GM13976 (cell line): ENCODE measurements around the gene OTC.

ENCODE experiments used
- DNase-seq: peaks from one replicate; pipeline ENCODE4 v3.0.0; 2012; ENCODE audit warnings: low spot score
- in situ Hi-C: fragments of 300-500 bp; cut with MboI; formaldehyde crosslinking; loops from one replicate; pipeline ENCODE4 v1.12.0; 2022; ENCODE audit warnings: low sequenced_read_pairs, mixed read lengths, inconsistent platforms; ENCODE audit not compliant: unreplicated experiment
- TF ChIP-seq, protein P1 (sequence below): IDR thresholded peaks from 2 replicates; pipeline ENCODE4 v1.5.1; 2012; ENCODE audit warnings: borderline replicate concordance, mild to moderate bottlenecking; ENCODE audit not compliant: insufficient read depth; ENCODE audit errors: extremely low read depth, missing control alignments, control extremely low read depth

The OTC gene

DNA sequence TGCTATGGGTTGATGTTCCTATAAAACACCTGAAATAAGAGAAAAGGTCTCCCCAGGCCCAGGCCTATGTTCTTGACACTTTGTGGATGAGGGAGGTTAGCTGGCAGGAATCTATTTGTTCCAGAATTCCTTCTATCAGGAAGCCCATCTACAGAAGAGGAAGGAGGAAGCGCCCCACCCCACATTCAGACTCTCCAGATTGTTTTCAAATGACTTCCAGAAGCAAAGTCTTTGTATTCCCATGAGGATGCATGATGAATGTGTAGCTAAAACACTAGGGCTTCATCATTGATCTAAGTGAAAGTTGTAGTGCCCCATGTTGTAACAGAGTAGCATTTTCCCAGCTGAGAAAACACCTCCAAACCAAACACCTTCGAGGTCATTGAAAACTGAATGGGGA lies 16.4 kb downstream of the OTC start:
- DNase-seq = no peak
- in situ Hi-C loops = no loop called here
- TF ChIP-seq, protein P1, sequence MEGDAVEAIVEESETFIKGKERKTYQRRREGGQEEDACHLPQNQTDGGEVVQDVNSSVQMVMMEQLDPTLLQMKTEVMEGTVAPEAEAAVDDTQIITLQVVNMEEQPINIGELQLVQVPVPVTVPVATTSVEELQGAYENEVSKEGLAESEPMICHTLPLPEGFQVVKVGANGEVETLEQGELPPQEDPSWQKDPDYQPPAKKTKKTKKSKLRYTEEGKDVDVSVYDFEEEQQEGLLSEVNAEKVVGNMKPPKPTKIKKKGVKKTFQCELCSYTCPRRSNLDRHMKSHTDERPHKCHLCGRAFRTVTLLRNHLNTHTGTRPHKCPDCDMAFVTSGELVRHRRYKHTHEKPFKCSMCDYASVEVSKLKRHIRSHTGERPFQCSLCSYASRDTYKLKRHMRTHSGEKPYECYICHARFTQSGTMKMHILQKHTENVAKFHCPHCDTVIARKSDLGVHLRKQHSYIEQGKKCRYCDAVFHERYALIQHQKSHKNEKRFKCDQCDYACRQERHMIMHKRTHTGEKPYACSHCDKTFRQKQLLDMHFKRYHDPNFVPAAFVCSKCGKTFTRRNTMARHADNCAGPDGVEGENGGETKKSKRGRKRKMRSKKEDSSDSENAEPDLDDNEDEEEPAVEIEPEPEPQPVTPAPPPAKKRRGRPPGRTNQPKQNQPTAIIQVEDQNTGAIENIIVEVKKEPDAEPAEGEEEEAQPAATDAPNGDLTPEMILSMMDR = no peak

DNA sequence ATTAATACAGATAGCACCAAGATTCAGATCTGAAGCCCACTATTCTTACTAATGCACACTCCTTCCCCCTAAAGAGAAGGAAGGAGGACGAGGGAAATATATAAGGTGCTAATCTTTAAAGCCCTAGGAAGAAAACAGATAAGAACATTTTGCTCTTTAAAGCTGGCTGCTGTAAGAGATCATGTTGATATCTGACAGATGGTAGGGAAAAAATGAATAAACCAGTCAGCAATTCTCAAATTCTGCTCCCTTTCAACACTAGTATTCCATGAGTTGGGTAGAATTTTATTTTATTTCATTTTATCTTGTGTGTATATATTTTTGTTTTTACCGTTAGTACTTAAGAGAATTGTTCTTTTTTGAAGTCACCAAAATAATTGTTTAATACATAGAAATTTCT lies 19.2 kb downstream of the OTC start:
- DNase-seq = no peak
- in situ Hi-C loops = no loop called here
- TF ChIP-seq, protein P1 = no peak

DNA sequence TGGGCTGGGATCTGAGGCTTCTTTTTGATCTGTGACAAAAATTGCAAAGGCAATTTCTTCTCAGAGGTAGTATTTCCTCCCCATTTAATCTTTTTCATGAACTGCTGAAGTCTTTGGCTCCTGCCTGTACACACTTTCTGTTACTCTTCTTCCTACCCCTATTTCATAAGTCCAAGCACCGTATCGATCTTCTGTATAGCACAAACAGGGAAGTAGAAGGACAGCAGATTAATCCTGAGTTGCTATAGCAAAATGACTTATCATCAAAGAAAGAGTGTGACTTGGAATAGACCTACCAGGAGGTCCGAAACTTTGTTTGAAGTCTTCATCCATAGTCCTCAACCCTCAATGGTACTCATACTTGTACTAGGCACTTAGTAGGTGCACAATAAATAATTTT lies 22.0 kb downstream of the OTC start:
- no peak for DNase-seq
- TF ChIP-seq, protein P1 = no peak
- in situ Hi-C loops = no loop called here

DNA sequence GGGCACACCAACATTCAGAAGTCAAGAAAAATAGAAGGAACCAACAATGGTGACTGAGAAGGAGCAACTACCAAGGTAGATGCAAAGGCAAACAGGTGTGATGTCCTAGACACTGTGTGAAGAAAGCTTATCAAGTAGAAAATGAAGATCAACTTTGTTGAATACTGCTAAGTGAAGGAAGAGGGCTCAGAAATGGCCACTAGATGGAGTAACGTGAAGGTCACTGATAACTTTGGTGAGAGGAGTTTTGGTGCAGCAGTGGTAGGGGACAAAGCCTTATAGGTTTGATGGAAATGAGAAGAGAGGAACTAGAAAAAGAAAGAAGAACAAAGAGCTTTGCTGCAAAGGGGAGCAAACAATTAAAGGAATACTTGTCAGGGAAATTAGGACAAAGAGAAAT lies 23.5 kb downstream of the OTC start:
- in situ Hi-C loops = no loop called here
- TF ChIP-seq, protein P1 = peak; percentile 36
- DNase-seq = peak; percentile 27

DNA sequence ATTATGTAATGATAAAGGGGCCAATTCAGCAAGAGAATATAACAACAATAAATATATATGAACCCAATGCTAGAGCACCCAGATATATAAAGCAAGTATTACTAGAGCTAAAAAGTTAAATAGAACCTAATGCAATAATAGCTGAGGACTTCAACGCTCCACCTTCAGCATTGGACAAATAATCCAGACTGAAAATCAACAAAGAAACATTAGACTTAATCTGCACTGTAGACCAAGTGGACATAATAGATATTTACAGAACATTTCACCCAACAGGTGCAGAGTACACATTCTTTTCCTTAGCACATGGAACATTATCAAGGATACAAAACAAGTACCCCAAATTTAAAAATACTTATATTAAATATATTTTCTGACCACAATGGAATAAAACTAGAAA lies 24.3 kb downstream of the OTC start:
- TF ChIP-seq, protein P1 = no peak
- in situ Hi-C loops = no loop called here
- DNase-seq = no peak

DNA sequence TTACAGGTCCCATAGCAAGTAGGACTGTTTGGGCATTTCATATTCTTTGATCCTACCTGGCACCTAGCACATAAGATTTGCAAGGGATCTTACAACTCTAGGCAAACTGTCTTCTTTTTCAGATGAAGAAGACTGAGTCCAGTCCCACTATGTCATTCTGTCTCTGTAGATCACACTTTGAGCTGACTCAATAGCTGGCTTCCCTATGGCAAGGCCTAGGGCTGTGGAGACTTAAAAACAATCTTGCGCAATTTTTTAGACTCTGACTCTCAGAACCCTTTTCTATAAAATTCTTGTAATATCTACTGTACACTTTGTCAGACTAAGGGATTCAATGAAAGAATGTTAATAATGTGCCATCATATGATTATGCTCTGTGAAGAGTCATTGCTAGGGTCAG lies 26.7 kb downstream of the OTC start:
- DNase-seq = no peak
- TF ChIP-seq, protein P1 = no peak
- in situ Hi-C loops = no loop called here

DNA sequence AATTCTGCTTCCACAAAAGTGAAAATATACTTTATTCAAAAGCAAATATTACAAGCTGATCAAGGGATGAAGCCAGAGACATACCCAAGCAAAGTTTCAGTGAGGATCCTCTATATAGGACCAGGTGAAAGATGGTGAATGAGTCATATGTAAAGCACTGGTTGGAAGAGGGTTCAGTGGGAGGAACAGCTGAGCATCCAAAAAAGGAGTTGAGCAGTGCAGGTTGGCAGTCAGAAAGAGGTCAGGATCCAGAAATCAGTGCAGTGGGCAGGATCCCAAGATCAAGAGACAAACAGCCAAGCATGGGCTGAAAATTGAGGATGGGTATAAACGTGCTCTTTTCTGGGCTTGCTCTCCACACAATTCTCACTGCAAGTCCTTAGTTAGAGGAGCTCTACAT lies 30.3 kb downstream of the OTC start:
- in situ Hi-C loops = no loop called here
- no peak for DNase-seq
- TF ChIP-seq, protein P1 = no peak
